Endothelial cell (in vitro differentiated cells): ENCODE results near the gene CHD6. TPM values are rescaled to one million over a fixed set of nuclear protein-coding genes. Genes with fewer than 3 reads are reported as not detected.

Source experiments
- DNase-seq: peaks from one replicate; pipeline ENCODE4 v3.0.0; 2021; ENCODE audit warnings: low spot score
- H3K27ac Mint-ChIP-seq: one replicate; pipeline ENCODE4 v1.8.0; 2021; ENCODE audit warnings: mixed read lengths, inconsistent platforms; ENCODE audit not compliant: unreplicated experiment
- H3K27me3 Mint-ChIP-seq: one replicate; pipeline ENCODE4 v1.8.0; 2021; ENCODE audit warnings: mild to moderate bottlenecking, moderate library complexity, mixed read lengths, inconsistent platforms; ENCODE audit not compliant: unreplicated experiment
- H3K36me3 Mint-ChIP-seq: one replicate; pipeline ENCODE4 v1.8.0; 2021; ENCODE audit warnings: mild to moderate bottlenecking, low read depth, mixed read lengths, inconsistent platforms; ENCODE audit not compliant: unreplicated experiment
- H3K4me1 Mint-ChIP-seq: one replicate; pipeline ENCODE4 v1.8.0; 2021; ENCODE audit warnings: mild to moderate bottlenecking, mixed read lengths, inconsistent platforms; ENCODE audit not compliant: unreplicated experiment
- H3K4me3 Mint-ChIP-seq: one replicate; pipeline ENCODE4 v1.8.0; 2021; ENCODE audit warnings: mild to moderate bottlenecking, mixed read lengths, inconsistent platforms; ENCODE audit not compliant: unreplicated experiment
- H3K9me3 Mint-ChIP-seq: one replicate; pipeline ENCODE4 v1.8.0; 2021; ENCODE audit warnings: mixed read lengths, inconsistent platforms; ENCODE audit not compliant: unreplicated experiment
- total RNA-seq: library from RNA; stranded (reverse); fragmentation: NEBNext Ultra II Directional; extraction: Animal tissue kit (Norgen Biotek cat#: 25700); gene quantifications from one replicate; pipeline ENCODE4 v1.2.1, GENCODE V29; 2021; ENCODE audit not compliant: unreplicated experiment
- TF ChIP-seq, protein P1 (sequence below): fragments of 200-600 bp; sonication (generic); IDR thresholded peaks from one replicate; pipeline ENCODE4 v1.5.0; 2021; ENCODE audit warnings: antibody characterized with exemption; ENCODE audit not compliant: unreplicated experiment

CHD6 gene
- total RNA-seq, 1 donor from 2014 or later, result 71.8 TPM

DNA sequence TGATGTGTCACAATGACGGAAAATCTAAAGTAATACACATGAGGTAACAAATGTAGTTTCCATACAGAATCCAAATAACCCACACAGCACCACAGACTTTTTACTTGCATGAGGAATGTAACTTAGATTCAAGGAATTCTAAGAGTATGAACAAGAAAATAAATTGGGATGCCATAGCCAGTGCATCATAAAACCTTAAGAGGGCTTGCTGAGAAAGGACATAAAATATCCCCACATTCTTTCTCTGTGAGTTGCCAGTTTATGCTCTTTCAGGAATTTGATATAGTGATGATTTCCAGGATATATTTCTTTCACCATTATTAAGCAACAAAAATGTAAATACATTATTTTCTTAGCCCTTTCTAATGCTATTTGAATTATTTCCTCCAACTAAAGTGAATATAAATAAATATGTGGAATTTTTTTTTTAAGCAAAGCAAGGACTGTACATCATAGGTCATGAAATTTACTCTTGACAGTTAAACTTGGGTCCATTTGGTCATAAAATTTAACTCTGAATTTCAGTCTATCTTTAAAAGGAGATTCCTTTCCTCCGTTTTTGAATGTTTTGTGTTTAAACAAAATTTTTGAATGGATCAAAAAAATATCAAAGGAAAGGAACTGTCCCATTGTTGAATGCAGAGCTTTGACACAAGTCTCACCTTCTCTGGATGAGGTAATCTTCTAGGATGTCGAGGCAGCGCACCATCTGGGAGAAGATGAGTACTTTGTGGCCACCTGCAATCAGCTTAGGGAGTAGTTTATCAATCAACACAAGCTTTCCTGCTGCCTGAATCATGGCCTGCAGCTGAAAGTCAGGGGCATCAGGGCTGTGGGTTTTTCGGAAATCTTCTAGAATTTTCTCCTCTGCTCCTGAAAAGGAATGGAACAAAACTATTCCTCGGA lies 135.3 kb downstream of the CHD6 start:
- Mint-ChIP-seq H3K27me3 (no peaks in the 10 kb centered on the region), H3K27ac (no peak overlapping the region), H3K36me3 (peaks cover 15% of the 10 kb centered on the region), H3K9me3 (no peaks in the 10 kb centered on the region), H3K4me3 (no peak overlapping the region), H3K4me1 (peaks cover 9% of the 10 kb centered on the region)
- DNase-seq, result no peak
- TF ChIP-seq, protein P1, sequence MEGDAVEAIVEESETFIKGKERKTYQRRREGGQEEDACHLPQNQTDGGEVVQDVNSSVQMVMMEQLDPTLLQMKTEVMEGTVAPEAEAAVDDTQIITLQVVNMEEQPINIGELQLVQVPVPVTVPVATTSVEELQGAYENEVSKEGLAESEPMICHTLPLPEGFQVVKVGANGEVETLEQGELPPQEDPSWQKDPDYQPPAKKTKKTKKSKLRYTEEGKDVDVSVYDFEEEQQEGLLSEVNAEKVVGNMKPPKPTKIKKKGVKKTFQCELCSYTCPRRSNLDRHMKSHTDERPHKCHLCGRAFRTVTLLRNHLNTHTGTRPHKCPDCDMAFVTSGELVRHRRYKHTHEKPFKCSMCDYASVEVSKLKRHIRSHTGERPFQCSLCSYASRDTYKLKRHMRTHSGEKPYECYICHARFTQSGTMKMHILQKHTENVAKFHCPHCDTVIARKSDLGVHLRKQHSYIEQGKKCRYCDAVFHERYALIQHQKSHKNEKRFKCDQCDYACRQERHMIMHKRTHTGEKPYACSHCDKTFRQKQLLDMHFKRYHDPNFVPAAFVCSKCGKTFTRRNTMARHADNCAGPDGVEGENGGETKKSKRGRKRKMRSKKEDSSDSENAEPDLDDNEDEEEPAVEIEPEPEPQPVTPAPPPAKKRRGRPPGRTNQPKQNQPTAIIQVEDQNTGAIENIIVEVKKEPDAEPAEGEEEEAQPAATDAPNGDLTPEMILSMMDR, result no peak

DNA sequence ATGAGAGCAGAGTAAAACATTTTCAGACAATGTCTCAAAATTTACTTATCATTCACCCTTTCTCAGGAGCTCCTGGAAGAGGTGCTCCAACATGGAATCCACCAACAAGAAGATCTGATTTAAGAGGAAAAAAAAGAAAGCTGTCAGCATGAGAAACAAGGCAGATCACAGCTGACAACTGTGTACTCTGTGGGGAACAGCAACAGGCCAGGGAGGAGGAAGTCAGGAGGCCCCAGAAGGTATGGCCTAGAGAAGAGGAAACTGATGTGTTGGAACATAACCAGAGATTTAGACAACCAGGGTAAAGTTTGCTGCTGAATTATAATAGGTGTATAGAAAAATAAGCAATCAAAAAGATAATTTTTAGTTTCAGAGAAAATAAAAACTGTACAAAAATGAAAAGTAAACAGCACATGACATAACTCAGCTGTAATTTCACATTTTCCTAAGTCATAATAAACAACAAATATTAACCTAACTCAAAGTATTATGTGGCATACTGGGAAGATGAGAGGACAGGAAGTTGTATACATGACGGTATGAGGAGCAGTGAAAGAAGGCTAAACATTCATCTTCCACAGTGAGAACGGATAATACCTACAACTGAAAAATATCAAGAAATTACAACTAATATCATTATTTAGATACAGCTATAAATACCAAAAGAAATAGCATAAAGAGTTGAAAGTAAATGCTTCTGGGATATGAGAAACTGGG lies 138.0 kb downstream of the CHD6 start:
- Mint-ChIP-seq H3K27ac (peak overlapping the region; percentile 1), H3K36me3 (peaks cover 11% of the 10 kb centered on the region), H3K4me3 (no peak overlapping the region), H3K9me3 (no peaks in the 10 kb centered on the region), H3K4me1 (peaks cover 9% of the 10 kb centered on the region), H3K27me3 (no peaks in the 10 kb centered on the region)
- no peak for DNase-seq
- TF ChIP-seq, protein P1, result no peak

DNA sequence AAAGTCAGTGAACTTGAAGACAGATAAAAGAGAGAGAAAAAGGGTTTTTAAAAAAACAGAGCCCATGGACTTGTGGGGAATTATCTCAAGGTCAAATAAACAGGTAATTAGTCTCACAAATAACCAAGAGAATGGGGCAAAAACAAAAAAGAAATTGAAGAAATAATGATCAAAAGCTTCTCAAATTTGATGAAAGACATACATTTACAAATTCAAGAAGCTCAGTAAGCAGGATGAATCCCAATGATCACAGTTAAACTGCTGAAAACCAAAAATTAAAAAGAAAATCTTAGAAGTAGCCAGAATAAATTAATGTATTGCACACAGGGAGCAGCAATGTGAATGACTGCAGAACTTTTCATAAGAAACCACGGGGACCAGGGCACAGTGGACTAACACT lies 139.1 kb downstream of the CHD6 start:
- no peak for DNase-seq
- Mint-ChIP-seq H3K4me3 (no peak overlapping the region), H3K4me1 (peaks cover 9% of the 10 kb centered on the region), H3K27ac (no peak overlapping the region), H3K27me3 (no peaks in the 10 kb centered on the region), H3K9me3 (no peaks in the 10 kb centered on the region), H3K36me3 (peaks cover 4% of the 10 kb centered on the region)
- TF ChIP-seq, protein P1, result no peak

DNA sequence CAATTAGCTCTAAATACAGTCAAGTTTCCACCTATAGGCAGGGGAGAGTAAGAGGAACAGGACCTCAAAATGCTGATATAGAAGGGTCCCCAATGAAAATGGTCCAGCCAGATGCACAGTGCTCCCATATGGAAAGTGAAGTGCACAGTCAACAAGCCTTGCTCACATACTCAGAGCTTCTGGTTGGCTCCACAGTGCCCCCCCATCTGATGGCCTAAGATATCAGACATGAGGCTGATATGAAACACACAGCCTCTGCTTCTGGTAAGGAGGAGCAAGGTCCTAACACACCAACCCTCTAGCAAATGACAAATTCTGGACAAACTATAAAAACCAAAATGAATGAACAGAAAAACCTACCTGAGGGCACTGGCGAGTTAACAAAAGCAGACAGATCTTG lies 140.2 kb downstream of the CHD6 start:
- DNase-seq, result no peak
- Mint-ChIP-seq H3K4me3 (no peak overlapping the region), H3K9me3 (no peaks in the 10 kb centered on the region), H3K4me1 (peaks cover 9% of the 10 kb centered on the region), H3K27me3 (no peaks in the 10 kb centered on the region), H3K27ac (no peak overlapping the region), H3K36me3 (peaks cover 4% of the 10 kb centered on the region)
- TF ChIP-seq, protein P1, result no peak

DNA sequence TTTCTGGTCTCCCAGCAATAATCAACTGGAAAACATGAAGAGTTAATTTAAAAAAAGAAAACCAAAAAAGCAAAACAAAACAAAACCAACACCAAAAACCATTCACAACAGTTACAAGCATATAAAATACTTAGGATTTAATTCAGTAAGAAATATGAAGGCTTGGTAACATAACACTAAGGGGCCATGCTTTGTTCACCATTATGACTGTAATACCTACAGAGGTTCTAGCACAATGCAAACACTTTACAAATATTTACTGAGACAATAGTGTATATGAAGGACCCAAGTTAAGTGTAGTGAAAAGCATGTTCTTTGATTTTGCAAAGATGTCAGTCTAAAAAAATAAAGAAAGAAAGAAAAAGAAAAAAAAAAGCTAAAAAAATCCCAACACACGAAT lies 141.7 kb downstream of the CHD6 start:
- no peaks in the 10 kb centered on the region for H3K9me3 Mint-ChIP-seq
- no peak overlapping the region for H3K27ac Mint-ChIP-seq
- H3K27me3 Mint-ChIP-seq, result no peaks in the 10 kb centered on the region
- H3K36me3 Mint-ChIP-seq, result peaks cover 8% of the 10 kb centered on the region
- no peak for DNase-seq
- peaks cover 9% of the 10 kb centered on the region for H3K4me1 Mint-ChIP-seq
- H3K4me3 Mint-ChIP-seq, result no peak overlapping the region
- TF ChIP-seq, protein P1, result no peak
